ENCODE data around the gene HABP4.

GRCh38 chr9:96501633-96502538 lies 51.9 kb downstream of the HABP4 start:
- TF ChIP-seq CTCF (IDR thresholded peaks at IDR 0.05; ENCODE audit: low read depth, low read length, missing input control) (no peak), REST (IDR thresholded peaks at IDR 0.05) (no peak), JUND (IDR thresholded peaks at IDR 0.05) (no peak), GABPA (IDR thresholded peaks at IDR 0.05 in 1 of 2, conservative IDR thresholded peaks at IDR 0.05 in 1 of 2) (no peak), YY1 (IDR thresholded peaks at IDR 0.05) (no peak)

All from liver (tissue), 3 donors.